GM12864 (cell line): ENCODE measurements around the gene SEMA3C.

Experiments used
- DNase-seq: peaks from one replicate; pipeline ENCODE4 v3.0.0-alpha.2; 2011; ENCODE audit warnings: low read depth
- H3K4me3 ChIP-seq: 2 replicates; pipeline ENCODE4 v1.5.1; 2011; ENCODE audit warnings: mild to moderate bottlenecking, low read depth, low read length, control low read depth
- TF ChIP-seq, protein P1 (sequence below): IDR thresholded peaks from 2 replicates; pipeline ENCODE4 v1.5.1; 2011; ENCODE audit warnings: low read depth, mild to moderate bottlenecking, moderate library complexity, low read length, control low read depth, inconsistent platforms; ENCODE audit errors: missing control alignments

Gene SEMA3C

DNA sequence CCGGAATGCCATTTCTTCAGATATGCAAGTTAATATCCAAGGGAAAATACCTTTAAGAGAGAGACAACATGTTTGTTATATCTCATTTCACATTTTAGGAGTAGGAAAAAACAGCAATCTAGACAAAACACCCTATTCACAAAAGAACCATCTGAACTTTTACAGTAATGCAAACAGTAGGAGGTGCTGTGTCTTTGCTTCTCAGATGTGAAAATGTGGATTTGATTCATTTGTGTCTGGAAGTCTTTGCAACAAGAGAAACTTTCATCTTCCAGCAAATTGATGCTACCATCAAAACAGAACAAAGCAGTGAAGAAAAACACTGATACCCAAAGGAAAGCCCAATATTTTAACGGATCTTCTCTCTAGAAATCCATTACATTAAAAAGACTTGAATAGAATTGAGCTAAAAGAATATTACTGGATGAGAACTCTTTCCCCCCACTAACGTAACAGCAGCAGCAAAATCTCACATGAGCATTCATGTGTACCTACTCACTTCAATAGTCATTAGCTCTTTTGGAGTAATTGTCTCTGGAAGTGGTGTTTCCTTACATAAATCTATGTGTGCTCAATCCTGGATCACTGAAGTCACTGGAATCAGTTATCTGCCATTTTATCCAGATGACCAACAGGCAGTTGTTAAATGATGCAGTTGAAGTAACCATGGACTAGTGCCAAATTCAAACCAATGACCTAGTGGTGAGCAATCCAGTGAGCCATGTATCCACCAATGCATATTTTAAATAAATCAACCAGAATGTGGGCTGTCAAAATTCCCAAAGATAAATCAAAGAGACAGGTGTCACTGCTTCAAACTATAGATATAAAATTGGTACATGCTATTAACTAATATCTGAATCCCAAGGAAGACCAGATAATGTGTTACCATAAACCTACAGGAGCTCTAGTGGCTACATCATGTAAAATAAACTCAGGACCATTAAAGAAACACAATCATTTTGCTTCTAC, 1.8 kb downstream of the SEMA3C start:
- TF ChIP-seq, protein P1, sequence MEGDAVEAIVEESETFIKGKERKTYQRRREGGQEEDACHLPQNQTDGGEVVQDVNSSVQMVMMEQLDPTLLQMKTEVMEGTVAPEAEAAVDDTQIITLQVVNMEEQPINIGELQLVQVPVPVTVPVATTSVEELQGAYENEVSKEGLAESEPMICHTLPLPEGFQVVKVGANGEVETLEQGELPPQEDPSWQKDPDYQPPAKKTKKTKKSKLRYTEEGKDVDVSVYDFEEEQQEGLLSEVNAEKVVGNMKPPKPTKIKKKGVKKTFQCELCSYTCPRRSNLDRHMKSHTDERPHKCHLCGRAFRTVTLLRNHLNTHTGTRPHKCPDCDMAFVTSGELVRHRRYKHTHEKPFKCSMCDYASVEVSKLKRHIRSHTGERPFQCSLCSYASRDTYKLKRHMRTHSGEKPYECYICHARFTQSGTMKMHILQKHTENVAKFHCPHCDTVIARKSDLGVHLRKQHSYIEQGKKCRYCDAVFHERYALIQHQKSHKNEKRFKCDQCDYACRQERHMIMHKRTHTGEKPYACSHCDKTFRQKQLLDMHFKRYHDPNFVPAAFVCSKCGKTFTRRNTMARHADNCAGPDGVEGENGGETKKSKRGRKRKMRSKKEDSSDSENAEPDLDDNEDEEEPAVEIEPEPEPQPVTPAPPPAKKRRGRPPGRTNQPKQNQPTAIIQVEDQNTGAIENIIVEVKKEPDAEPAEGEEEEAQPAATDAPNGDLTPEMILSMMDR, result no peak
- no peak for DNase-seq
- no peak overlapping the region for H3K4me3 ChIP-seq

DNA sequence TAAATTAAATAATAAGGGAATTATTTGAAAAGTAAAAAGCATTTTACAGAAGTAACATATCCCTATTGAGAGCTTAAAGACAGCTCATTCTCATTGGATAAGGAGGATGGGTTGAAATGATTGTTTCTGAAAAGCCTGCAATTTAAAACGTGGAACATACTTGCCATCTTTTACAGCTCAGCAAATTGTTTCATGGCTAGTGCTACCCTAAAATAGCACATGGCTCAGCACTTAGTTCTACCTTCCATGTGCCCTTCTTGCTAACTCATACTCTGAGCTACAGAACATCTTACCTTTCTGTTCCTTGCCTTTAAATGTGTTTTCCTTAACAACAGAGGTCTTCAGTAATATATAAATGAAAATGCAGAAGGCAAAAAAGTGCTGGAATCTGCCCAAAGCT, 8.6 kb downstream of the SEMA3C start:
- DNase-seq, result no peak
- H3K4me3 ChIP-seq, result no peak overlapping the region
- TF ChIP-seq, protein P1, result no peak

DNA sequence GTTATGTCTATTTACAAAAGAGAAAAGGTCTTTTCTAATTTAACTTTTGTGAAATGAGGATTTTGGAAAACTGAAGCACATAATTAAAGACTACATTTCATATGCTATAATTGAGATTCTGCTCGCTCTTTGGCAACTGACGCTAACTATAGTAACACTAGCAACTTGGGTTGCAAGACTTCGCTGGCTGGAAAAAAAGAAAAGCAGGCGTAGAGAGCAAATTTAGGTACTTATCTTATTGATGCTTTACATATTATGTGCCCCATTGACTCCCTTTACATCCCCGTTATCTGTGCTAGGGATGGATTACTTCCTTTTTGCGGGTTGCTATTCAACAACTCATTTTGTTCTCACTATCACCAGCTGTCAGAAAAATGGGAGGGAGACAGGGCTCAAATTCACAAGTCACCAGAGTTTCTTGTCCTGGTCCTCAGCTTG, 10.5 kb downstream of the SEMA3C start:
- TF ChIP-seq, protein P1, result no peak
- no peak for DNase-seq
- no peak overlapping the region for H3K4me3 ChIP-seq

DNA sequence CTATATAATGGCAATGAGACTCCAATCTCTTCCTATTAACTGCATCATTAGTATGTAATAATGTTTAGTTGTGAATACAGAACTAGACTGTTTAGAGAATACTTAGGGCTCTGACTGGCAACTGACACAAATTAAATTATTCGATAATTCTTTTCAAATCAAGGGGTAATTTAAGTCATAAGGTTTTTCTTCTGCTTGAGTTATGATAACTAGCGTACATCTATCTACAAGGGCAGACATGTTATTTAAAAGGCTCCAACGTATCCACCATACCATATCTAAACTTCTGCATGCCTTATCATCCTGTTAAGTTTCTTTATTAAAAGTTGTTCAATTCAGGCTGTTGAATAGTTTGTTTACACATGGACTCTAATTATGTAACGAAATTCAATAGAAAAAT, 11.2 kb downstream of the SEMA3C start:
- no peak overlapping the region for H3K4me3 ChIP-seq
- no peak for DNase-seq
- TF ChIP-seq, protein P1, result no peak

DNA sequence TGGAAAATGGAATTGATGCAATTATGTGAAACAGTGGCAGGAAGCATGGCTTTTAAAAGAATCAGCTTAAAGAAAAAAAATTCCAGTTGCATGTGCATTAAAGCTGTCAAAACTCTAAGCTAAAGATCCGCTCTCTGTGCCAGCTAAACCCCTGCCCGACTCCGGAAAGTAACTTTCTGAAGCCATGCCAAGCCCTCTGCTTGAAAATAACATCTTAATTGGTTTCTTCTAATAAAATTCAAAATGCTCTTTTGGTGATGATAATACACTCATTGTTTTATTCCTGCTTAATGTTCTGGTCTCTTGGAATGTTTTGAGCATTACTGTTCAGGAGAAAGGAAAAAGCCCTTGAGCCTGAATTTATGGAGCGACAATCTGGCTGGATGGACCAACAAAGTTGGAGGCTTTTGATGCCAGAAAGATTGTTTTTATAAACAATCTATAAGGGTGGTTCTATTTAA, 11.7 kb downstream of the SEMA3C start:
- TF ChIP-seq, protein P1, result no peak
- no peak for DNase-seq
- H3K4me3 ChIP-seq, result no peak overlapping the region

DNA sequence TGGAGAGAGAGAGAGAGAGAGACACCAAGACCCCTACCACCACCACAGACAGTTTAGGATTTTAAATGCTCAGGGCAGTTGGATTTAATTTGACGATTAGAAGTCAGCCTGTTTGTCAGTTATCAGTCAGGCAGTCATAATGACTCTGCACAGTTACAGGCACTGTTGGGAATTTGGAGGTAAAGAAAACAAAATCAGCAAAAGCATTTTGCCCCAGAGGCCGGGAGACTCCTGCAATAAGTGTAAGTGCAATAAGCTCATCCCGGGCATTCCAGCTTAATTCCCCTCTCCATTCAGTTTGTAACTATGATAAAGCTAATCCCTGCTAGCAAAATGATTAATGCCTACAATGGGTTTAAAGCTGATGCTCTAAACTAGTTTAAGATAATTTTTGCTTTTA, 13.5 kb downstream of the SEMA3C start:
- TF ChIP-seq, protein P1, result no peak
- no peak overlapping the region for H3K4me3 ChIP-seq
- no peak for DNase-seq
